Measurements from ENCODE around the gene CADM1.

DNA sequence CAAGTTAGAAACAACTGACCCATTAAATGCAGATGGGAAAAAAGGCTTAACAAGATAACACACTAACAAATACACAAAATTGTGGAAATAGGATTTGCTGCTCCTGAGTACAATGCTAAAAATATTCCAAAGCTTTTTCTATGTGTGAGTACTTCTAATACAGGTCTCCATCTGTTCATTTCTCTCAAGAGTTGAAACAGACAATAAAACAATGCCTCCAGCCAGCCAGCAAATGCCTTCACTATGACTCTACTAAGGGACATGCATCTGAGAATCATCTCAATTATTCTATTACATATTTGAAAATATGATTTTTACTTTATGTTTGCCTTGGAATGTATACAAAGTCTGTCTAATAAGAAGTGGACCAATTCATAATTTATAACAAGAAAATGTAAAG is 119.0 kb downstream of the CADM1 start:
- TF ChIP-seq, protein P1, sequence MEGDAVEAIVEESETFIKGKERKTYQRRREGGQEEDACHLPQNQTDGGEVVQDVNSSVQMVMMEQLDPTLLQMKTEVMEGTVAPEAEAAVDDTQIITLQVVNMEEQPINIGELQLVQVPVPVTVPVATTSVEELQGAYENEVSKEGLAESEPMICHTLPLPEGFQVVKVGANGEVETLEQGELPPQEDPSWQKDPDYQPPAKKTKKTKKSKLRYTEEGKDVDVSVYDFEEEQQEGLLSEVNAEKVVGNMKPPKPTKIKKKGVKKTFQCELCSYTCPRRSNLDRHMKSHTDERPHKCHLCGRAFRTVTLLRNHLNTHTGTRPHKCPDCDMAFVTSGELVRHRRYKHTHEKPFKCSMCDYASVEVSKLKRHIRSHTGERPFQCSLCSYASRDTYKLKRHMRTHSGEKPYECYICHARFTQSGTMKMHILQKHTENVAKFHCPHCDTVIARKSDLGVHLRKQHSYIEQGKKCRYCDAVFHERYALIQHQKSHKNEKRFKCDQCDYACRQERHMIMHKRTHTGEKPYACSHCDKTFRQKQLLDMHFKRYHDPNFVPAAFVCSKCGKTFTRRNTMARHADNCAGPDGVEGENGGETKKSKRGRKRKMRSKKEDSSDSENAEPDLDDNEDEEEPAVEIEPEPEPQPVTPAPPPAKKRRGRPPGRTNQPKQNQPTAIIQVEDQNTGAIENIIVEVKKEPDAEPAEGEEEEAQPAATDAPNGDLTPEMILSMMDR (conservative IDR thresholded peaks at IDR 0.05 in 1 of 2, IDR thresholded peaks at IDR 0.05 in 1 of 2; ENCODE audit: extremely low read depth in 1 of 2, insufficient read depth in 1 of 2, low read depth in 1 of 2, low read length in 2 of 2) = no peak
- TF ChIP-seq EZH2 (IDR thresholded peaks at IDR 0.05; ENCODE audit: borderline replicate concordance, low read length) = no peak
